ENCODE data around the gene ACSF3.

Gene ACSF3

GRCh38 chr16:89112377-89113151, 18.9 kb downstream of the ACSF3 start:
- DNase-seq (ENCODE audit: low spot score), result no peak

GRCh38 chr16:89113152-89113547, 19.5 kb downstream of the ACSF3 start:
- no peak for DNase-seq (ENCODE audit: low spot score)

GRCh38 chr16:89113661-89114060, 20.0 kb downstream of the ACSF3 start:
- no peak for DNase-seq (ENCODE audit: low spot score)

DNA sequence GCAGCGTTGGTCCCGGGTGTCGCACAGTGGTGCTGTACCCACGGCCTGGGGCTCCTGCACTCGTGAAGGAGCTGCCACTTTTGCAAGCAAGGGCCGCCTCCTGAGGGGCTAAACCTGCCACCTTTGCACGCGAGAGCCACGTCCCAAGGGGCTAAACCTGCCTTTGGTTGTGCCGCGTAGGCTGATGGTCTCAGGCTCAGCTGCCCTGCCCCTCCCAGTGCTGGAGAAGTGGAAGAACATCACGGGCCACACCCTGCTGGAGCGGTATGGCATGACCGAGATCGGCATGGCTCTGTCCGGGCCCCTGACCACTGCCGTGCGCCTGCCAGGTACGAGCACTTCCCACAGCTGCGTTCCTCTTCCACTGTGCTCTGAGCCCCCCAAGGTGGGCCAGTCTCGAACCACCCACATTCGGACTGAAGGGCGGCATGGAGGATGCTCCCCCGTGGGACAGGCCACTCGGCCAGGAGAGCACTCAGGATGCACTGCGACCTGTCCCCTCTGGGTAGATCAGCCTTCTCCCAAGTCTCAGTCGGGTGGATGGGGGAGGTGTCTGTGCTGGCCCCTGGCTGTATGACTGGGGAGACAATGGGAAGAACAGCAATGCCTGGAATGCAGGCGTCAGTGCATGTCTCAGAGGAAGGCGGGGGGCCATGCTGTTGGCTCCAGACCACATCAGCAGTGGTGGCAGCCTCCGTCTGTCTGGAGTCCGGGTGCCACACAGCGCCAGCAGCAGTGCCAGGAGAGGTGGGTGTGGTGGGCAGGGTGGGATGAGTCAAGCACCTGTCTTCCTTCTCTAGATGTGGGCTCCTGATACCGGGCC, 20.7 kb downstream of the ACSF3 start:
- DNase-seq (ENCODE audit: low spot score), result no peak

- DNase-seq (ENCODE audit: low spot score), result no peak
Measured at GRCh38 chr16:89115216-89115861, 21.7 kb downstream of the ACSF3 start.

DNA sequence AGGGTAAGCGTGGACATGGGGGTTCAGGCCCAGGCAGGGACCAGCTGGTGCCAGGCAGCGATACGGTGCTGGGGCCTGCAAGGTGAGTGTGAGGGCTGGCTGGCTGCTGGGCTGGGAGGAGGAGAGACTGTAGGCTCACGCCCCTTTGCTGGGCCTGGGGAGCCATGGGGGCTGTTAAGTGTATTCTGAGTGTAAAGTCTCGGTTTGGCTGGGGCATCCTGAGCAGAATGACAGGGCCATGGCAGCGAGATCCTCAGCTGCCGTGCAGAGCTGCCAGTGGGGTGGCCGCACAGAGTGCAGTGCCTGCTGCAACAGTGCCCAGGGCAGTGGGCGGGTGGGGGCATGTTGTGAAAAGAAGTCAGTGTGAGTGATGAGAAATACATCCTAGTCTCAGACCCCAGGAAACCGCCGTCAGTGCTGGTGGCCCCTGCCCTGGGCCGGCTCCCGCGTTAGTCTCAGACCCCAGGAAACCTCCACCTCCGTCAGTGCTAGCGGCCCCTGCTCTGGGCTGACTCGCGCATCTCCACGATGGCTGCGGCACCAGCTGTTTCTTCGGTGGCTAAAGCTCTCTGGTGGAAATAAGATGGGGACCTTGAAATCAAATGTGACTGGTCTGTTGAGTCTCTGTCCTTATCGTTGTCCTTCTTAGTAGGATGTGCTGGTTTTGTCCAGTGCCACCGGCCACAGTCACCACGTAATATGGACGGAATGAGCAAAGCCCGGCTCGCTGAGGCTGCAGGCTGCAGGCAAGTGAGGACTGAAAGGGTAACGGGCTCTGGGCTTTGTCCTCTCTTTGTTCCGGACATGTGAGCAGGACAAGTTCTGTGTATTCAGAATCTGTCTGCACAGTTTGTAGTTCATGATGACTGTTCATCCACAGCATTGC, 22.9 kb downstream of the ACSF3 start:
- DNase-seq (ENCODE audit: low spot score), result no peak

GRCh38 chr16:89117227-89117974, 23.7 kb downstream of the ACSF3 start:
- DNase-seq (ENCODE audit: low spot score), result no peak

- DNase-seq (ENCODE audit: low spot score), result no peak
Measured at GRCh38 chr16:89117975-89118289, 24.3 kb downstream of the ACSF3 start.

DNA sequence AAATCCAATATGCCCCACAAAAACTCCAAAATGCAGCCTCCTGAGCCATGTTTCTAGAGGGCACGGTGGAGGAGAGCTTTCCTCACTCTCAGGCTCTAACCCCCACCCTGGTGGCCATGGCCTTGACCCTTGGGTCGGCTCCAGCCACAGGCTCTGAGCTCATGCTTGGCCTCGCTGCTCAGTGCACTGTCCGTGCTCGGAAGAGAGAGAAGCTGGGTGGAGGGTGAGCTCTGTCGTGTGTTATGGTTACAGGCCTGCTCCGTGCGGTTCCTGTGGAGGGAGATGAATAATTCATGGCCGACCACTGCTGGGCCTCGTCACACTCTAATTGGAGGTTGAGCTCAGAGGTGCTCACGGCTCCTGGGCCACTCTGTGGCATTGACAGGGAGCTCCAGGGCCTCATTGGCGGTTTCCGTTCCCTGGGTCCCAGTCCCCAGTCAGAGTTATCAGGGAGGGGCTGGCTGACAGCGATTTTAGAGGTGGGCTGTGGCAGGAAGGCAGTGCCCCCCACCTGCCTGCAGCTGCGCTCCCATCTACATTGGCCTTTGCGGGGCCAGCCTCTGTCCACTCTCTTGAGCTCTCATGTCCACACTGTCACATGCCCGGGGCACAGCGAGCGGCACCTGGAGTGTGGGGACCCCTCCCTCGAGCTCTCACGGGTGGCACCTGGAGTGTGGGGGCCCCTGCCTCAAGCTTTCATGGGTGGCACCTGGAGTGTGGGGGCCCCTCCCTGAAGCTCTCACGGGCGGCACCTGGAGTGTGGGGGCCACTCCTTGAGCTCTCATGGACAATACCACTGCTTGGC, 24.9 kb downstream of the ACSF3 start:
- no peak for DNase-seq (ENCODE audit: low spot score)

DNA sequence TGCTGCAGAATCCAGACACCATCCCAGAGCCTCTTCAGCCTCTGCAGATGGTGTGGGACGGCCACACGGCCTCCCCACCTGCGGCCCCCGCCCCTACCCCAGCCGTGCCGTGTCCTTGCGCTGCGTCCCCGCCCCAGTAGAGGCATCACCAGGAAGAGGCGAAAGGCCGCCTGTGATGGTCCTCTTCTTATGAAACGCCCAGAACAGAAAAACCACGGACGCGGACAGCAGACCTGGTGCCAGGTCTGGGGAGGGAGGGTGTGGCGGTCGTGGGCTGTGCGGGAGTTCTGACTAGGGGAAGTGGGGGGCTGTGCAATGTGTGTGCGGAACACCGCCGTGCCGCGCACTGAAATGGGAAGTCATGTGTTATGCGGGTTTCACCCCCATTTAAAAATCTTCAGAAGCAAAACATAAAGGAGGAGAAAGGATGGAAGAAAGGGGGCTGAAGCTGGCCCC, 25.5 kb downstream of the ACSF3 start:
- no peak for DNase-seq (ENCODE audit: low spot score)

- DNase-seq (ENCODE audit: low spot score), result no peak
Measured at GRCh38 chr16:89119661-89120141, 26.0 kb downstream of the ACSF3 start.

GRCh38 chr16:89120281-89120680, 26.6 kb downstream of the ACSF3 start:
- DNase-seq (ENCODE audit: low spot score), result no peak

- no peak for DNase-seq (ENCODE audit: low spot score)
Measured at GRCh38 chr16:89120921-89121351, 27.3 kb downstream of the ACSF3 start.

DNA sequence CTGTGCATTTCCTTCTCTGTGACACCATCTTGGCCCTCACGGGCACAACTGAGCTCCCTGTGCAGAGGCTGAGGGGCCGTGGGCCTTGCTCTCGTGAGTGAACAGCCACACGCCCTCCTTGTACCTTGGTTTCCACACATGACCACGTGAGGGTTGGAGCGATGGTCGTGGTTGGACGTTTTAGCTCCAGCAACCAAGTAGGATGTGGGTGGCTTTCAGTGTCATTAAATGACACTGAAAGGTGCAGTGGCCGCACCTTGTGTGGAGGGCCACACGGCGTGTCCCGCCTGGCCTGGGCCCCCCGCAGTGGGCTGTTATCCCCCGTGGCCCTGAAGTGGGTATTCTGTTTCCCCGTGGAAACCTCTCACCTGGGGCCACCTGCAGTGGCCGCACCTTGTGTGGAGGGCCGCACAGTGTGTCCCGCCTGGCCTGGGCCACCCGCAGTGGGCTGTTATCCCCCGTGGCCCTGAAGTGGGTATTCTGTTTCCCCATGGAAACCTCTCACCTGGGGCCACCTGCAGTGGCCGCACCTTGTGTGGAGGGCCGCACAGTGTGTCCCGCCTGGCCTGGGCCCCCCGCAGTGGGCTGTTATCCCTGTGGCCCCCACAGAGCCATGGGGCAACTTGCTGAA, 28.2 kb downstream of the ACSF3 start:
- DNase-seq (ENCODE audit: low spot score), result no peak

GRCh38 chr16:89122322-89122851, 28.7 kb downstream of the ACSF3 start:
- DNase-seq (ENCODE audit: low spot score), result no peak

- DNase-seq (ENCODE audit: low spot score), result no peak
Measured at GRCh38 chr16:89123001-89123830, 29.6 kb downstream of the ACSF3 start.

DNA sequence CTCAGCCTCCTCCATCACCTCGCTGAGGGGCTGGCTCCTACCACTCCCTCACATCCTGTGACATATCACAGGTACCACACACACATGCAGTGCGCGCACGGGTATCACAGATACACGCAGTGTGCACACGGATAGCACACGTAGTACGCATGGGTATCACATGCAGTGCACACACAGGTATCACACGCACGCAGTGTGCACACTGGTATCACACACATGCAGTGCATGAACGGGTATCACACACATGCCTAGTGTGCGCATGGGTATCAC, 30.1 kb downstream of the ACSF3 start:
- no peak for DNase-seq (ENCODE audit: low spot score)

DNA sequence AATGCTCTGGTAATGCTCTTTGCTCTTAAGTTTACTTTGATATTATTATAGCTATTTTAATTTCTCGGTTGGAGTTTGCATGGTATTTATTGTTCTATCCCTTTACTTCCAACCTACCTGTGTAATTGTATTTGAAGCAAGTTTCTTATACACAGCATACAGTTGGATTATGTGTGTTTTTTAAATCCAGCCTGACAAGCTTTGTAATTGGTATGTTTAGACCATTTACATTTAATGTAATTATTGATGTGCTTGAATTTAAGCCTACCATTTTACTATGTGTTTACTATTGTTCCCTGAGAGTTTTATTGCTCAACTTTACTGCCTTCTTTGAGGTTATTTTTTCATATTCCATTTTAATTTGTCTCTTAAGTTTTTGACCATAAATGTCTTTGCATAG, 35.7 kb downstream of the ACSF3 start:
- no peak for DNase-seq (ENCODE audit: low spot score)

DNA sequence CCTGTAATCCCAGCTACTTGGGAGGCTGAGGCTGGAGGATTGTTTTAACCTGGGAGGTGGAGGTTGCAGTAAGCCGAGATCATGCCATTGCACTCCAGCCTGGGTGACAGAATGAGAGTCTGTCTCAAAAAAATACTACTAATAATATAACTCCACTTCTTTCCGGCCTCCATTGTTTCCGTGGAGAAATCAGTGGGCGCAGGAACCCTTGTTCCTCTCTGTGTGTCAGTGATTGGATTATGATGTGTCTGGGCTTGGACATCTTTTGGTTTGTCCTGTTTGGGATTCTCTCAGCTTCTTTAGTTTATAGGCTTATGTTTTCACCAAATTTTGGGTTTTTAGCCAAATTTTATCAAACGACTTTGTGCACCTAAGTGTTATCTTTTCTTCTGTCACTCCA, 36.8 kb downstream of the ACSF3 start:
- no peak for DNase-seq (ENCODE audit: low spot score)
